Loucy (cell line): ENCODE measurements around the gene INSR.

Experiments used
- H2AFZ ChIP-seq: fragments of 200-600 bp; sonication (generic); 2 replicates; pipeline ENCODE4 v1.6.0; 2016; ENCODE audit warnings: antibody characterized with exemption, mild to moderate bottlenecking, low read length, moderate library complexity
- H3F3A ChIP-seq: fragments of 200-600 bp; 2 replicates; pipeline ENCODE4 v1.6.0; 2016; ENCODE audit warnings: antibody characterized with exemption, low read depth, mild to moderate bottlenecking
- H3K27me3 ChIP-seq: fragments of 200-600 bp; sonication (generic); 2 replicates; pipeline ENCODE4 v1.6.1; 2014; ENCODE audit warnings: low read length, mild to moderate bottlenecking; ENCODE audit not compliant: insufficient read depth, poor library complexity, severe bottlenecking
- H3K36me3 ChIP-seq: fragments of 200-600 bp; sonication (generic); 2 replicates; pipeline ENCODE4 v1.6.1; 2016; ENCODE audit warnings: low read length; ENCODE audit not compliant: insufficient read depth
- H3K4me1 ChIP-seq: fragments of 200-600 bp; sonication (generic); 2 replicates; pipeline ENCODE4 v1.5.1; 2014; ENCODE audit warnings: low read length, mild to moderate bottlenecking; ENCODE audit not compliant: insufficient read depth, poor library complexity, severe bottlenecking
- H3K4me2 ChIP-seq: fragments of 200-600 bp; sonication (generic); 2 replicates; pipeline ENCODE4 v1.6.0; 2014; ENCODE audit warnings: antibody characterized with exemption, low read length, low read depth, mild to moderate bottlenecking; ENCODE audit not compliant: poor library complexity, severe bottlenecking
- H3K4me3 ChIP-seq: fragments of 200-600 bp; sonication (generic); 2 replicates; pipeline ENCODE4 v1.5.1; 2014; ENCODE audit warnings: low read length, mild to moderate bottlenecking, mixed read lengths; ENCODE audit not compliant: poor library complexity, severe bottlenecking
- H3K79me2 ChIP-seq: fragments of 200-600 bp; sonication (generic); 2 replicates; pipeline ENCODE4 v1.6.1; 2014; ENCODE audit warnings: low read length; ENCODE audit not compliant: insufficient read depth
- H3K9ac ChIP-seq: fragments of 200-600 bp; sonication (generic); 2 replicates; pipeline ENCODE4 v1.6.0; 2014; ENCODE audit warnings: mild to moderate bottlenecking, low read depth, low read length, moderate library complexity; ENCODE audit not compliant: poor library complexity, severe bottlenecking
- H3K9me2 ChIP-seq: fragments of 200-600 bp; sonication (generic); replicated peaks from 2 replicates; pipeline ENCODE4 v1.6.1; 2016; ENCODE audit warnings: low read depth, low read length, mixed read lengths
- H3K9me3 ChIP-seq: fragments of 200-600 bp; sonication (generic); 2 replicates; pipeline ENCODE4 v1.6.1; 2014; ENCODE audit warnings: mild to moderate bottlenecking, antibody characterized with exemption, low read length, low read depth; ENCODE audit not compliant: insufficient read depth
- H4K20me1 ChIP-seq: fragments of 200-600 bp; sonication (generic); 2 replicates; pipeline ENCODE4 v1.6.0; 2014; ENCODE audit warnings: antibody characterized with exemption, low read length, mild to moderate bottlenecking; ENCODE audit not compliant: insufficient read depth, poor library complexity, severe bottlenecking
- EZH2phosphoT487 ChIP-seq: fragments of 200-600 bp; IDR thresholded peaks from 2 replicates; pipeline ENCODE4 v1.6.1; 2018; ENCODE audit warnings: antibody characterized with exemption, mild to moderate bottlenecking, moderate library complexity, borderline replicate concordance
- TF ChIP-seq, protein P1 (sequence below): fragments of 200-600 bp; sonication (generic); conservative IDR thresholded peaks from 2 replicates; pipeline ENCODE4 v1.5.1; 2014; ENCODE audit warnings: mild to moderate bottlenecking, antibody characterized with exemption, low read length

INSR gene

DNA sequence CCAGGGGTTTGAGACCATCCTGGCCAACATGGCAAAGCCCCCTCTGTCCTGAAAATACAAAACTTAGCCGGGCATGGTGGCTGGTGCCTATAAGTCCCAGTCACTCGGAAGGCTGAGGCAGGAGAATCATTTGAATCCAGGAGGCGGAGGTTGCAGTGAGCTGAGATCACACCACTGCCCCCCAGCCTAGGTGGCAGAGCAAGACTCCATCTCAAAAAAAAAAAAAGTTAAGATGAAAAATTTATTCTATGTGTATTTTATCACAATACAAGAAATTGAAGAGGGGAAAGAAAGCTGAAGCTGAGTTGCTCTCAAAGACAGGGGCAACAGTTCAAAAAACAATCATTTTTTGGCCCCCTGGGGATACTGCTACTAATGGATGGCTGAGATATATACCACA, 31.1 kb downstream of the INSR start:
- H3K4me3 ChIP-seq, result no peak overlapping the region
- H2AFZ ChIP-seq, result no peak overlapping the region
- no peaks in the 10 kb centered on the region for H3K9me2 ChIP-seq
- H3F3A ChIP-seq, result no peaks in the 10 kb centered on the region
- no peaks in the 10 kb centered on the region for H3K4me1 ChIP-seq
- H3K9me3 ChIP-seq, result no peaks in the 10 kb centered on the region
- H3K36me3 ChIP-seq, result peaks cover 15% of the 10 kb centered on the region; the same call in 1 of the 2 replicates
- TF ChIP-seq EZH2phosphoT487, result no peak
- TF ChIP-seq, protein P1, sequence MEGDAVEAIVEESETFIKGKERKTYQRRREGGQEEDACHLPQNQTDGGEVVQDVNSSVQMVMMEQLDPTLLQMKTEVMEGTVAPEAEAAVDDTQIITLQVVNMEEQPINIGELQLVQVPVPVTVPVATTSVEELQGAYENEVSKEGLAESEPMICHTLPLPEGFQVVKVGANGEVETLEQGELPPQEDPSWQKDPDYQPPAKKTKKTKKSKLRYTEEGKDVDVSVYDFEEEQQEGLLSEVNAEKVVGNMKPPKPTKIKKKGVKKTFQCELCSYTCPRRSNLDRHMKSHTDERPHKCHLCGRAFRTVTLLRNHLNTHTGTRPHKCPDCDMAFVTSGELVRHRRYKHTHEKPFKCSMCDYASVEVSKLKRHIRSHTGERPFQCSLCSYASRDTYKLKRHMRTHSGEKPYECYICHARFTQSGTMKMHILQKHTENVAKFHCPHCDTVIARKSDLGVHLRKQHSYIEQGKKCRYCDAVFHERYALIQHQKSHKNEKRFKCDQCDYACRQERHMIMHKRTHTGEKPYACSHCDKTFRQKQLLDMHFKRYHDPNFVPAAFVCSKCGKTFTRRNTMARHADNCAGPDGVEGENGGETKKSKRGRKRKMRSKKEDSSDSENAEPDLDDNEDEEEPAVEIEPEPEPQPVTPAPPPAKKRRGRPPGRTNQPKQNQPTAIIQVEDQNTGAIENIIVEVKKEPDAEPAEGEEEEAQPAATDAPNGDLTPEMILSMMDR, result no peak
- no peak overlapping the region for H3K4me2 ChIP-seq
- H3K27me3 ChIP-seq, result no peaks in the 10 kb centered on the region
- H3K79me2 ChIP-seq, result peaks cover 24% of the 10 kb centered on the region; the same call in 1 of the 2 replicates
- H3K9ac ChIP-seq, result no peak overlapping the region
- H4K20me1 ChIP-seq, result no peaks in the 10 kb centered on the region

DNA sequence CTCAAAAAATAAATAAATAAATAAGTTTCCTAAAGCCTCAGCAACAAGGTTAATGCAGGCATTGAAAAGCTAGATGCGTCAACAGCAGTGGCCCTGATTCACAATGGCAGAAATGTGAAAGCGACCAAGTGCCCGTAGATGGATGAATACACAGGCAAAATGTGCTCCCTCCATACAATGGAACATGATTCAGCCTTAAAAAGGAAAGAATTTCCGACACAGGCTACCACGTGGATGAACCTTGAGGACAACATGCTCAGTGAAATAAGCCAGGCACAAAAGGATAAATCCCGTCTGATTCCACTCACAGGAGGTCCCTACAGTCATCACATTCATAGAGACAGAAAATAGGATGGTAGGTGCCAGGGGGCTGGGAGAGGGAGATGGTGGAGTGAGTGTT, 31.7 kb downstream of the INSR start:
- Histone ChIP-seq H3K4me3 (no peak overlapping the region), H3K4me2 (no peak overlapping the region), H3K79me2 (peaks cover 24% of the 10 kb centered on the region; the same call in 1 of the 2 replicates)

DNA sequence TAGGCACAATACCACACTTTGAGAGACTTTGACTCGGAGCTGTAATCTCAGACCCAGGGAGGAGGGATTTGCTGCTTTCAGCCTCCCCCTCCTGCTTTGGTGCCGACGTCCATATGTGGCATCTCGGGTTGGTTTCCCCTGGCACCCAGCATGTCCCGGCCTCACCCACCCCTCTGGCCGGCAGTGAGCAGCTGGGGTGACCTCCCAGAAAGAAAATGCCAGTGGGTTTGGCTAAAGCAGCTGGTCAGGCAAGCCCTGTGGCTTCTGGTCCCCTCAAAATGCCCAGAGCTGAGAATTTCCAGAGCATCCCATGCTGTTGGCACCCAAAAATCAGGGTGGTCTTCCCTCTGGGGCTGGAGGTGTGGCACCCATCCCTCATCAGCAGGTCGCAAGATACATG, 34.1 kb downstream of the INSR start:
- TF ChIP-seq, protein P1, result no peak
- TF ChIP-seq EZH2phosphoT487, result no peak
- Histone ChIP-seq H3K36me3 (no peaks in the 10 kb centered on the region), H3K9ac (no peak overlapping the region)

More for the DNA sequence above, 31.7 kb downstream of the INSR start:
- no peaks in the 10 kb centered on the region for H3K4me1 ChIP-seq
- no peaks in the 10 kb centered on the region for H3K27me3 ChIP-seq
- no peaks in the 10 kb centered on the region for H3F3A ChIP-seq
- peaks cover 10% of the 10 kb centered on the region; the same call in 1 of the 2 replicates for H3K36me3 ChIP-seq
- no peaks in the 10 kb centered on the region for H3K9me2 ChIP-seq
- no peaks in the 10 kb centered on the region for H4K20me1 ChIP-seq
- no peak overlapping the region for H3K9ac ChIP-seq
- H3K9me3 ChIP-seq, result no peaks in the 10 kb centered on the region
- TF ChIP-seq, protein P1, result no peak
- no peak for TF ChIP-seq EZH2phosphoT487
- no peak overlapping the region for H2AFZ ChIP-seq

More for the DNA sequence above, 34.1 kb downstream of the INSR start:
- no peak overlapping the region for H3K4me2 ChIP-seq
- H2AFZ ChIP-seq, result no peak overlapping the region
- no peaks in the 10 kb centered on the region for H3K27me3 ChIP-seq
- no peaks in the 10 kb centered on the region for H4K20me1 ChIP-seq
- H3K9me2 ChIP-seq, result no peaks in the 10 kb centered on the region
- no peaks in the 10 kb centered on the region for H3K4me1 ChIP-seq
- peaks cover 24% of the 10 kb centered on the region; the same call in 1 of the 2 replicates for H3K79me2 ChIP-seq
- H3F3A ChIP-seq, result no peaks in the 10 kb centered on the region
- H3K9me3 ChIP-seq, result no peaks in the 10 kb centered on the region
- no peak overlapping the region for H3K4me3 ChIP-seq
